GM12878 (cell line): ENCODE measurements around the gene PSMD11. TPM values are rescaled to one million over a fixed set of nuclear protein-coding genes. Genes with fewer than 3 reads are reported as not detected.
"Not testable (repeated sequence)": the region's sequence is repeated elsewhere in the genome, so short reads cannot be mapped to it uniquely, and the experiment has no call there.

Experiments used
- ATAC-seq: fragments of 200-7000 bp; cut with Tn5 transposase; 3 replicates; pipeline ENCODE4 v1.9.1; 2020; ENCODE audit warnings: mild to moderate bottlenecking, moderate library complexity
- BruUV-seq: library from RNA; stranded (reverse); fragments of 400-500 nt; replicated peaks from 2 replicates; lab custom pipeline; 2021; lab: Mats Ljungman, UMichigan
- CTCF ChIA-PET: fragments of 300-600 bp; sonication (Branson Sonifier 250); formaldehyde crosslinking; extraction: SDS; loops from one replicate; lab custom pipeline; 2021; ENCODE audit warnings: inconsistent platforms; lab: Yijun Ruan, JAX
- POLR2A ChIA-PET: fragments of 350-600 bp; formaldehyde crosslinking; extraction: SDS; loops from one replicate; lab custom pipeline; 2021; ENCODE audit warnings: inconsistent platforms; lab: Charles Lee
- RAD21 ChIA-PET: fragments of 300-600 bp; sonication (Branson Sonifier 250); formaldehyde crosslinking; loops from one replicate; lab custom pipeline; 2023; ENCODE audit warnings: antibody characterized with exemption; ENCODE audit not compliant: unreplicated experiment; lab: Charles Lee
- SMC1A ChIA-PET: fragments of 300-600 bp; sonication (Branson Sonifier 250); formaldehyde crosslinking; loops from one replicate; lab custom pipeline; 2023; ENCODE audit not compliant: unreplicated experiment, uncharacterized antibody; lab: Charles Lee
- DNase-seq: peaks from one replicate; pipeline ENCODE4 v3.0.0-alpha.2; 2011; ENCODE audit warnings: low read depth, low spot score
- FAIRE-seq: peaks from 3 replicates; lab custom pipeline; 2011; peaks lifted over from hg19 to GRCh38; lab: Jason Lieb, UNC
- H2AFZ ChIP-seq: 2 replicates; pipeline ENCODE4 v1.6.0; 2011; ENCODE audit warnings: low read depth, low read length, control low read depth; ENCODE audit not compliant: control insufficient read depth
- H3K27ac ChIP-seq: 2 replicates; pipeline ENCODE4 v1.5.1; 2011; ENCODE audit warnings: control low read depth; ENCODE audit not compliant: control insufficient read depth, insufficient read depth
- H3K27me3 ChIP-seq, 2 experiments: replicated peaks in 1 of 2; 2 replicates each; pipeline versions ENCODE4 v1.6.0 to v1.6.1; 2011; ENCODE audit warnings: low read length in 1 of 2; ENCODE audit not compliant: control insufficient read depth in 2 of 2, insufficient read depth in 2 of 2
- H3K36me3 ChIP-seq, 2 experiments: 2 replicates each; pipeline ENCODE4 v1.5.1; 2011; ENCODE audit warnings: low read length in 1 of 2; ENCODE audit not compliant: control insufficient read depth in 2 of 2, insufficient read depth in 2 of 2
- H3K4me1 ChIP-seq: 2 replicates; pipeline ENCODE4 v1.6.1; 2011; ENCODE audit warnings: mild to moderate bottlenecking, low read length, moderate library complexity, mixed read lengths; ENCODE audit not compliant: control insufficient read depth, insufficient read depth
- H3K4me2 ChIP-seq: 2 replicates; pipeline ENCODE4 v1.6.0; 2011; ENCODE audit warnings: control low read depth; ENCODE audit not compliant: control insufficient read depth, insufficient read depth
- H3K4me3 ChIP-seq: fragments of 200-600 bp; sonication (generic); 2 replicates; pipeline ENCODE4 v1.5.1; 2016
- H3K79me2 ChIP-seq: 2 replicates; pipeline ENCODE4 v1.6.0; 2011; ENCODE audit warnings: low read length; ENCODE audit not compliant: control insufficient read depth, insufficient read depth
- H3K9ac ChIP-seq: 2 replicates; pipeline ENCODE4 v1.8.0; 2011; ENCODE audit warnings: low read length, control low read depth, mixed read lengths; ENCODE audit not compliant: control insufficient read depth, insufficient read depth
- H3K9me3 ChIP-seq: replicated peaks from 3 replicates; pipeline ENCODE4 v1.5.1; 2011; ENCODE audit warnings: mild to moderate bottlenecking, low read length; ENCODE audit not compliant: control insufficient read depth, insufficient read depth
- H4K20me1 ChIP-seq: 2 replicates; pipeline ENCODE4 v1.6.0; 2011; ENCODE audit not compliant: control insufficient read depth, insufficient read depth
- BACH1 ChIP-seq: fragments of 450-650 bp; IDR thresholded peaks from 2 replicates; pipeline ENCODE4 v1.6.1; 2017; ENCODE audit warnings: mild to moderate bottlenecking, borderline replicate concordance
- BHLHE40 ChIP-seq, 2 experiments: fragments of 450-650 bp in 1 of 2; IDR thresholded peaks; 2 replicates each; pipeline ENCODE4 v1.6.1; 2011 to 2017; ENCODE audit warnings: low read depth in 2 of 2, borderline replicate concordance in 1 of 2, improper control_type of control experiment in 1 of 2, low read length in 1 of 2, mild to moderate bottlenecking in 1 of 2
- ESRRA ChIP-seq: IDR thresholded peaks from 2 replicates; pipeline ENCODE4 v1.6.1; 2012; ENCODE audit warnings: mild to moderate bottlenecking, low read length, improper control_type of control experiment
- FOS ChIP-seq: IDR thresholded peaks from 3 replicates; pipeline ENCODE4 v1.6.1; 2011; ENCODE audit warnings: borderline replicate concordance; ENCODE audit not compliant: insufficient read length; ENCODE audit errors: extremely low read depth
- FOXK2 ChIP-seq: fragments of 450-650 bp; IDR thresholded peaks from 2 replicates; pipeline ENCODE4 v1.6.1; 2017; ENCODE audit warnings: mild to moderate bottlenecking, moderate library complexity
- IKZF2 ChIP-seq, 2 experiments: fragments of 450-650 bp; IDR thresholded peaks; 2 replicates each; pipeline ENCODE4 v1.6.1; 2017; ENCODE audit warnings: mild to moderate bottlenecking in 2 of 2, moderate library complexity in 2 of 2
- LARP7 ChIP-seq: fragments of 450-650 bp; IDR thresholded peaks from 2 replicates; pipeline ENCODE4 v1.6.1; 2017; ENCODE audit warnings: mild to moderate bottlenecking
- POLR2AphosphoS5 ChIP-seq: IDR thresholded peaks from 2 replicates; pipeline ENCODE4 v1.6.1; 2011; ENCODE audit warnings: mild to moderate bottlenecking, low read length, inconsistent platforms
- SMARCA5 ChIP-seq: fragments of 450-650 bp; IDR thresholded peaks from 2 replicates; pipeline ENCODE4 v1.6.1; 2017; ENCODE audit warnings: mild to moderate bottlenecking
- TARDBP ChIP-seq: IDR thresholded peaks from 2 replicates; pipeline ENCODE4 v1.6.1; 2016; ENCODE audit warnings: borderline replicate concordance
- WGBS: methylation state at CpG from one replicate; pipeline ENCODE4 v1.1.6; 2016; ENCODE audit warnings: low lambda C conversion rate; ENCODE audit not compliant: insufficient replicate concordance, insufficient coverage; ENCODE audit errors: missing lambda C conversion rate; 5-methylcytosine and 5-hydroxymethylcytosine counted together
- in situ Hi-C: fragments of 300-500 bp; cut with MboI; formaldehyde crosslinking; loops from 9 replicates; pipeline ENCODE4 v1.14.3; 2018; ENCODE audit warnings: mixed read lengths
- intact Hi-C: fragments of 100-400 bp; cut with micrococcal nuclease; formaldehyde crosslinking; loops from one replicate; pipeline ENCODE4 v1.14.2; 2022; ENCODE audit not compliant: unreplicated experiment
- polyA plus RNA-seq, 11 experiments: library from polyadenylated mRNA; depleted of rRNA in 4 of 11; unstranded in 6 of 11; stranded (reverse) in 5 of 11; fragments of >200 nt; fragmentation: Nextera tagmentation in 4 of 11; fragmentation: Illumina TruSeq in 1 of 11; extraction: Ambion mirVana in 4 of 11; extraction: Trizol in 1 of 11; gene quantifications; 1 replicate in 1 of 11; 2 replicates in 10 of 11; pipeline versions ENCODE4 v1.2.1 to v1.2.3, GENCODE V29; 2011 to 2016; ENCODE audit warnings: inconsistent platforms in 2 of 11, missing spikeins in 2 of 11, low read depth in 1 of 11
- total RNA-seq, 4 experiments: library from RNA; depleted of rRNA in 3 of 4; stranded (reverse); fragments of >200 nt in 3 of 4; fragmentation: Illumina TruSeq in 1 of 4; extraction: Trizol in 1 of 4; gene quantifications; 2 replicates each; pipeline versions ENCODE4 v1.2.1 to v1.2.3, GENCODE V29; 2013 to 2021
- TF ChIP-seq, protein P1 (sequence below): fragments of 450-650 bp; IDR thresholded peaks from 2 replicates; pipeline ENCODE4 v1.6.1; 2014; ENCODE audit warnings: mild to moderate bottlenecking
- TF ChIP-seq, protein P2 (sequence below): fragments of 450-650 bp; IDR thresholded peaks from 2 replicates; pipeline ENCODE4 v1.6.1; 2016; ENCODE audit warnings: mild to moderate bottlenecking
- TF ChIP-seq, protein P3 (sequence below): fragments of 450-650 bp; IDR thresholded peaks from 2 replicates; pipeline ENCODE4 v1.6.1; 2017; ENCODE audit warnings: low read depth, mild to moderate bottlenecking, moderate library complexity
- TF ChIP-seq, protein P4 (sequence below): IDR thresholded peaks from 2 replicates; pipeline ENCODE4 v1.6.1; 2011; ENCODE audit warnings: low read depth, low read length, improper control_type of control experiment, borderline replicate concordance

PSMD11 gene
- total and polyA plus RNA-seq, 10 of the 15 experiments (the other 5 are each of a cell fraction or from before 2014, with no cell fraction given) = 84.1 to 319 (median 120) TPM

DNA sequence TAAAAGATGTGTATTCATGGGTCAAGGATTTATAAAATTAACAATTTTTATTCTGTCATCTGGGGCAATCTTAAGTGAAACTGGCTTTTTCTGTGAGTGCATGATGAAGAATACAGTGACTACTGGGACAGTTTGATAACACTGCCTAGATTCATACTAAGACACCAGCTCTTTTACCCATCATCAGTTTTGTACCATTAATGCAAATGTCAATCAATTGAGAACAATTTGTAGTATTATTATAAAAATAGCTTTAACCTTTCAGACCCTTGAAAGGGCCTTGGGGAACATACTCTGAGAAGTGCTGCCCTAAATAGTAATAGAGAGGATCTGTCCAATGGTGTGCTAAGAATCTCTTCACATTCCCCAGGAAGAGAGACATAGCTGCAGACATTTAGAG lies 45.4 kb upstream of the PSMD11 start (continued):
- no peak for TF ChIP-seq BHLHE40 (IDR thresholded peaks at IDR 0.05; ENCODE audit: borderline replicate concordance in 1 of 2, low read depth in 2 of 2, low read length in 1 of 2)
- no peak for TF ChIP-seq ESRRA
- TF ChIP-seq IKZF2 (IDR thresholded peaks at IDR 0.05) = no peak
- TF ChIP-seq, protein P1, sequence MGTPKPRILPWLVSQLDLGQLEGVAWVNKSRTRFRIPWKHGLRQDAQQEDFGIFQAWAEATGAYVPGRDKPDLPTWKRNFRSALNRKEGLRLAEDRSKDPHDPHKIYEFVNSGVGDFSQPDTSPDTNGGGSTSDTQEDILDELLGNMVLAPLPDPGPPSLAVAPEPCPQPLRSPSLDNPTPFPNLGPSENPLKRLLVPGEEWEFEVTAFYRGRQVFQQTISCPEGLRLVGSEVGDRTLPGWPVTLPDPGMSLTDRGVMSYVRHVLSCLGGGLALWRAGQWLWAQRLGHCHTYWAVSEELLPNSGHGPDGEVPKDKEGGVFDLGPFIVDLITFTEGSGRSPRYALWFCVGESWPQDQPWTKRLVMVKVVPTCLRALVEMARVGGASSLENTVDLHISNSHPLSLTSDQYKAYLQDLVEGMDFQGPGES = no peak
- no peak for TF ChIP-seq POLR2AphosphoS5
- no peak for TF ChIP-seq BACH1
- TF ChIP-seq FOXK2 = no peak
- TF ChIP-seq, protein P2, sequence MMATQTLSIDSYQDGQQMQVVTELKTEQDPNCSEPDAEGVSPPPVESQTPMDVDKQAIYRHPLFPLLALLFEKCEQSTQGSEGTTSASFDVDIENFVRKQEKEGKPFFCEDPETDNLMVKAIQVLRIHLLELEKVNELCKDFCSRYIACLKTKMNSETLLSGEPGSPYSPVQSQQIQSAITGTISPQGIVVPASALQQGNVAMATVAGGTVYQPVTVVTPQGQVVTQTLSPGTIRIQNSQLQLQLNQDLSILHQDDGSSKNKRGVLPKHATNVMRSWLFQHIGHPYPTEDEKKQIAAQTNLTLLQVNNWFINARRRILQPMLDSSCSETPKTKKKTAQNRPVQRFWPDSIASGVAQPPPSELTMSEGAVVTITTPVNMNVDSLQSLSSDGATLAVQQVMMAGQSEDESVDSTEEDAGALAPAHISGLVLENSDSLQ = no peak
- TF ChIP-seq SMARCA5 = no peak
- no peak for TF ChIP-seq LARP7
- TF ChIP-seq TARDBP = no peak
- TF ChIP-seq FOS = no peak
- TF ChIP-seq, protein P3, sequence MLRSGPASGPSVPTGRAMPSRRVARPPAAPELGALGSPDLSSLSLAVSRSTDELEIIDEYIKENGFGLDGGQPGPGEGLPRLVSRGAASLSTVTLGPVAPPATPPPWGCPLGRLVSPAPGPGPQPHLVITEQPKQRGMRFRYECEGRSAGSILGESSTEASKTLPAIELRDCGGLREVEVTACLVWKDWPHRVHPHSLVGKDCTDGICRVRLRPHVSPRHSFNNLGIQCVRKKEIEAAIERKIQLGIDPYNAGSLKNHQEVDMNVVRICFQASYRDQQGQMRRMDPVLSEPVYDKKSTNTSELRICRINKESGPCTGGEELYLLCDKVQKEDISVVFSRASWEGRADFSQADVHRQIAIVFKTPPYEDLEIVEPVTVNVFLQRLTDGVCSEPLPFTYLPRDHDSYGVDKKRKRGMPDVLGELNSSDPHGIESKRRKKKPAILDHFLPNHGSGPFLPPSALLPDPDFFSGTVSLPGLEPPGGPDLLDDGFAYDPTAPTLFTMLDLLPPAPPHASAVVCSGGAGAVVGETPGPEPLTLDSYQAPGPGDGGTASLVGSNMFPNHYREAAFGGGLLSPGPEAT = no peak
- TF ChIP-seq, protein P4, sequence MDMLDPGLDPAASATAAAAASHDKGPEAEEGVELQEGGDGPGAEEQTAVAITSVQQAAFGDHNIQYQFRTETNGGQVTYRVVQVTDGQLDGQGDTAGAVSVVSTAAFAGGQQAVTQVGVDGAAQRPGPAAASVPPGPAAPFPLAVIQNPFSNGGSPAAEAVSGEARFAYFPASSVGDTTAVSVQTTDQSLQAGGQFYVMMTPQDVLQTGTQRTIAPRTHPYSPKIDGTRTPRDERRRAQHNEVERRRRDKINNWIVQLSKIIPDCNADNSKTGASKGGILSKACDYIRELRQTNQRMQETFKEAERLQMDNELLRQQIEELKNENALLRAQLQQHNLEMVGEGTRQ = no peak

DNA sequence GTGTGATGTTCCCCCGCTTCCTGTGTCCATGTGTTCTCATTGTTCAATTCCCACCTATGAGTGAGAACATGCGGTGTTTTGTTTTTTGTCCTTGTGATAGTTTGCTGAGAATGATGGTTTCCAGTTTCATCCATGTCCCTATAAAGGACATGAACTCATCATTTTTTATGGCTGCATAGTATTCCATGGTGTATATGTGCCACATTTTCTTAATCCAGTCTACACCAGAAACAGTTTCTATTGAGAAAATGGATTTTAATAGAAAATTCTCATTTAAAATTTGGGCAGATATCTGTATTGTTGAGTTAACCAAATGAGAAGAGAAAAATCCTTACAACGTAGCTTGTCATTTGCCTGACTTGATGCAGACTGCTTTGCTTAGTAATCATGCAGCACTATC lies 34.2 kb upstream of the PSMD11 start:
- H3K4me3 ChIP-seq, H3K9ac ChIP-seq, H3K4me1 ChIP-seq, H3K4me2 ChIP-seq, H3K36me3 ChIP-seq, H3K79me2 ChIP-seq, H3K9me3 ChIP-seq, ATAC-seq, H2AFZ ChIP-seq, H3K27ac ChIP-seq, DNase-seq, H3K27me3 ChIP-seq, RAD21 ChIA-PET, BruUV-seq, POLR2A ChIA-PET, H4K20me1 ChIP-seq, intact Hi-C loops, in situ Hi-C loops, SMC1A ChIA-PET, FAIRE-seq, CTCF ChIA-PET: not testable (repeated sequence)
- 100% methylated on average over 2 of the region's 3 CpGs for WGBS
